K562 (cell line): ENCODE measurements around the gene TSPAN1. TPM values are rescaled to one million over a fixed set of nuclear protein-coding genes. Genes with fewer than 3 reads are reported as not detected.

Experiments used
- ATAC-seq: fragments of 200-7000 bp; cut with Tn5 transposase; 3 replicates; pipeline ENCODE4 v1.9.1; 2020; ENCODE audit warnings: moderate library complexity
- BruUV-seq: library from RNA; stranded (reverse); fragments of 400-500 nt; replicated peaks from 2 replicates; lab custom pipeline; 2021; lab: Mats Ljungman, UMichigan
- CTCF ChIA-PET: fragments of 300-600 bp; formaldehyde crosslinking; extraction: SDS; loops from one replicate; lab custom pipeline; 2021; ENCODE audit warnings: low intra/inter-chr PET ratio; lab: Yijun Ruan, JAX
- POLR2A ChIA-PET: fragments of 300-600, 350-650 bp; sonication (Branson Sonifier 250); formaldehyde crosslinking; extraction: SDS; loops from one replicate; lab custom pipeline; 2021; ENCODE audit warnings: antibody characterized with exemption, inconsistent platforms; lab: Yijun Ruan, JAX
- DNase-seq, 4 experiments: peaks; one replicate each; pipeline versions ENCODE4 v3.0.0 to v3.0.0-alpha.2; 2011 to 2018; ENCODE audit warnings: low spot score in 3 of 4, mixed read lengths in 3 of 4; ENCODE audit errors: extremely low read depth in 1 of 4
- FAIRE-seq: peaks from 2 replicates; lab custom pipeline; 2011; peaks lifted over from hg19 to GRCh38; lab: Jason Lieb, UNC
- H2AFZ ChIP-seq: 2 replicates; pipeline ENCODE4 v1.6.0; 2011; ENCODE audit warnings: low read depth, low read length, control low read depth, inconsistent platforms
- H3K27ac ChIP-seq: fragments of 200-600 bp; 3 replicates; pipeline ENCODE4 v1.8.0; 2011; ENCODE audit warnings: low read depth, mild to moderate bottlenecking, control low read depth, inconsistent platforms, low read length, moderate library complexity, mixed read lengths; ENCODE audit errors: extremely low read depth
- H3K27me3 ChIP-seq, 2 experiments: fragments of 300-600 bp in 1 of 2; 2 replicates in 1 of 2; 3 replicates in 1 of 2; pipeline versions ENCODE4 v1.6.0 to v1.8.0; 2011; ENCODE audit warnings: inconsistent platforms in 2 of 2, low read length in 2 of 2, mild to moderate bottlenecking in 1 of 2, mixed read lengths in 1 of 2, moderate library complexity in 1 of 2; ENCODE audit not compliant: control insufficient read depth in 2 of 2, insufficient read depth in 2 of 2
- H3K36me3 ChIP-seq: fragments of 300-600 bp; 3 replicates; pipeline ENCODE4 v1.8.0; 2011; ENCODE audit warnings: mild to moderate bottlenecking, low read length, inconsistent platforms; ENCODE audit not compliant: control insufficient read depth, insufficient read depth
- H3K4me1 ChIP-seq, 2 experiments: fragments of 200-600 bp in 1 of 2; replicated peaks in 1 of 2; 2 replicates in 1 of 2; 3 replicates in 1 of 2; pipeline versions ENCODE4 v1.5.1 to v1.8.0; 2011; ENCODE audit warnings: inconsistent platforms in 2 of 2, low read length in 2 of 2, mild to moderate bottlenecking in 1 of 2, mixed read lengths in 1 of 2, moderate library complexity in 1 of 2; ENCODE audit not compliant: control insufficient read depth in 2 of 2, insufficient read depth in 2 of 2
- H3K4me2 ChIP-seq: 2 replicates; pipeline ENCODE4 v1.6.1; 2011; ENCODE audit warnings: low read length, control low read depth, inconsistent platforms, mixed read lengths; ENCODE audit not compliant: insufficient read depth
- H3K4me3 ChIP-seq: fragments of 200-600 bp; sonication (generic), shearing (Covaris generic); 2 replicates; pipeline ENCODE4 v1.5.1; 2016; ENCODE audit warnings: control low read depth, inconsistent platforms
- H3K79me2 ChIP-seq: fragments of 200-600 bp; 3 replicates; pipeline ENCODE4 v1.8.0; 2011; ENCODE audit warnings: low read length, inconsistent platforms; ENCODE audit not compliant: control insufficient read depth, insufficient read depth
- H3K9ac ChIP-seq, 2 experiments: 2 replicates each; pipeline versions ENCODE4 v1.6.0 to v1.6.1; 2011; ENCODE audit warnings: low read depth in 2 of 2, low read length in 2 of 2, control low read depth in 1 of 2, inconsistent platforms in 1 of 2, mild to moderate bottlenecking in 1 of 2, mixed read lengths in 1 of 2; ENCODE audit not compliant: insufficient read depth in 1 of 2
- H3K9me1 ChIP-seq: one replicate; pipeline ENCODE4 v1.6.0; 2011; ENCODE audit warnings: inconsistent platforms, mild to moderate bottlenecking, low read length, moderate library complexity; ENCODE audit not compliant: control insufficient read depth, insufficient read depth
- H3K9me3 ChIP-seq: replicated peaks from 2 replicates; pipeline ENCODE4 v1.5.1; 2011; ENCODE audit warnings: low read depth, low read length, inconsistent platforms; ENCODE audit not compliant: control insufficient read depth, insufficient read depth
- H4K20me1 ChIP-seq: replicated peaks from 2 replicates; pipeline ENCODE4 v1.6.1; 2011; ENCODE audit warnings: low read length, inconsistent platforms, mixed read lengths; ENCODE audit not compliant: control insufficient read depth, insufficient read depth
- CBX8 ChIP-seq: fragments of 200-600 bp; sonication (generic); IDR thresholded peaks from 2 replicates; pipeline ENCODE4 v1.6.1; 2012; ENCODE audit warnings: borderline replicate concordance, mixed run types, low read depth, mild to moderate bottlenecking, moderate library complexity, mixed read lengths, low read length, control low read depth, inconsistent platforms; ENCODE audit not compliant: poor library complexity, severe bottlenecking; ENCODE audit errors: extremely low read depth
- ETV1 ChIP-seq: fragments of 450-650 bp; conservative IDR thresholded peaks from 2 replicates; pipeline ENCODE4 v1.6.1; 2016; ENCODE audit warnings: missing genetic modification characterization, control low read depth, low read depth, missing compliant biosample characterization
- ETV5 ChIP-seq: sonication (generic); formaldehyde crosslinking; IDR thresholded peaks from 2 replicates; pipeline ENCODE4 v1.4.0; 2020; ENCODE audit warnings: low read depth, mild to moderate bottlenecking, missing genetic modification reagents
- MYC ChIP-seq, 2 experiments: fragments of 250-450 bp in 1 of 2; sonication (Bioruptor Pico) in 1 of 2; IDR thresholded peaks; 2 replicates each; pipeline versions ENCODE4 v1.5.1 to v1.6.1; 2012 to 2021; ENCODE audit warnings: low read depth in 2 of 2, borderline replicate concordance in 1 of 2, improper control_type of control experiment in 1 of 2, low read length in 1 of 2, mild to moderate bottlenecking in 1 of 2, moderate library complexity in 1 of 2
- NELFE ChIP-seq: IDR thresholded peaks from 2 replicates; pipeline ENCODE4 v1.6.1; 2011; ENCODE audit warnings: mild to moderate bottlenecking; ENCODE audit not compliant: insufficient read depth, insufficient read length
- NR4A1 ChIP-seq, 2 experiments: fragments of 250-450 bp in 1 of 2; fragments of 450-650 bp in 1 of 2; sonication (Bioruptor Pico) in 1 of 2; IDR thresholded peaks; 2 replicates each; pipeline versions ENCODE4 v1.4.0 to v1.6.1; 2016 to 2020; ENCODE audit warnings: mild to moderate bottlenecking in 2 of 2, missing compliant biosample characterization in 1 of 2, missing genetic modification characterization in 1 of 2, moderate library complexity in 1 of 2
- SMAD1 ChIP-seq: fragments of 150-350 bp; IDR thresholded peaks from 2 replicates; pipeline ENCODE4 v1.6.1; 2014; ENCODE audit warnings: low read length, low read depth; ENCODE audit not compliant: partially characterized antibody
- SMARCE1 ChIP-seq: fragments of 450-650 bp; IDR thresholded peaks from 2 replicates; pipeline ENCODE4 v1.7.1; 2016; ENCODE audit warnings: mild to moderate bottlenecking
- SRSF3 ChIP-seq: fragments of 200-400 bp; formaldehyde crosslinking; IDR thresholded peaks from 2 replicates; pipeline ENCODE4 v1.6.1; 2016; ENCODE audit warnings: mild to moderate bottlenecking, low read length, moderate library complexity; ENCODE audit not compliant: insufficient read depth
- TCF3 ChIP-seq: sonication (generic); formaldehyde crosslinking; IDR thresholded peaks from 2 replicates; pipeline ENCODE4 v1.4.0; 2020; ENCODE audit warnings: mild to moderate bottlenecking, missing genetic modification reagents
- TRIM24 ChIP-seq, 2 experiments: fragments of 450-650 bp; IDR thresholded peaks; 2 replicates each; pipeline ENCODE4 v1.6.1; 2016
- ZNF224 ChIP-seq: sonication (generic); formaldehyde crosslinking; IDR thresholded peaks from 2 replicates; pipeline ENCODE4 v1.8.0; 2022; ENCODE audit warnings: mild to moderate bottlenecking, missing genetic modification reagents
- WGBS: fragments of 100-300 bp; shearing (Covaris generic); methylation state at CpG from one replicate; pipeline ENCODE4 v1.1.6; 2016; ENCODE audit warnings: low coverage, mixed read lengths; ENCODE audit not compliant: insufficient coverage; ENCODE audit errors: missing lambda C conversion rate; 5-methylcytosine and 5-hydroxymethylcytosine counted together
- in situ Hi-C: fragments of 300-500 bp; cut with MboI; formaldehyde crosslinking; loops from 4 replicates; pipeline ENCODE4 v1.15.0; 2018; ENCODE audit warnings: inconsistent platforms, mixed read lengths
- intact Hi-C: fragments of 100-400 bp; cut with micrococcal nuclease; formaldehyde crosslinking; loops from 2 replicates; pipeline ENCODE4 v1.14.2; 2022
- polyA plus RNA-seq, 8 experiments: library from polyadenylated mRNA; depleted of rRNA in 4 of 8; stranded (reverse) in 5 of 8; unstranded in 3 of 8; fragments of >200 nt; fragmentation: Nextera tagmentation in 2 of 8; fragmentation: Illumina TruSeq in 1 of 8; extraction: Ambion mirVana in 2 of 8; extraction: Trizol in 1 of 8; gene quantifications; 2 replicates each; pipeline versions ENCODE4 v1.2.1 to v1.2.3, GENCODE V29; 2011 to 2014; ENCODE audit warnings: inconsistent platforms in 1 of 8, missing spikeins in 1 of 8
- total RNA-seq, 7 experiments: library from RNA; depleted of rRNA in 6 of 7; stranded (reverse); fragments of >200 nt in 6 of 7; fragmentation: Illumina TruSeq in 2 of 7; extraction: Trizol in 2 of 7; gene quantifications; 2 replicates each; pipeline versions ENCODE4 v1.2.1 to v1.2.3, GENCODE V29; 2011 to 2021; ENCODE audit warnings: low replicate concordance in 1 of 7
- TF ChIP-seq, protein P1 (sequence below): fragments of 450-650 bp; IDR thresholded peaks from one replicate; pipeline ENCODE4 v1.6.1; 2018; ENCODE audit warnings: mild to moderate bottlenecking, moderate library complexity; ENCODE audit not compliant: partially characterized antibody
- TF ChIP-seq, protein P2 (sequence below): fragments of 250-450 bp; sonication (Bioruptor Pico); IDR thresholded peaks from 2 replicates; pipeline ENCODE4 v1.5.0; 2022; ENCODE audit warnings: mild to moderate bottlenecking

The TSPAN1 gene
- total and polyA plus RNA-seq, 9 of the 15 experiments (the other 6 are each of a cell fraction or from before 2014, with no cell fraction given) = 0.58 TPM; not detected in 8

DNA sequence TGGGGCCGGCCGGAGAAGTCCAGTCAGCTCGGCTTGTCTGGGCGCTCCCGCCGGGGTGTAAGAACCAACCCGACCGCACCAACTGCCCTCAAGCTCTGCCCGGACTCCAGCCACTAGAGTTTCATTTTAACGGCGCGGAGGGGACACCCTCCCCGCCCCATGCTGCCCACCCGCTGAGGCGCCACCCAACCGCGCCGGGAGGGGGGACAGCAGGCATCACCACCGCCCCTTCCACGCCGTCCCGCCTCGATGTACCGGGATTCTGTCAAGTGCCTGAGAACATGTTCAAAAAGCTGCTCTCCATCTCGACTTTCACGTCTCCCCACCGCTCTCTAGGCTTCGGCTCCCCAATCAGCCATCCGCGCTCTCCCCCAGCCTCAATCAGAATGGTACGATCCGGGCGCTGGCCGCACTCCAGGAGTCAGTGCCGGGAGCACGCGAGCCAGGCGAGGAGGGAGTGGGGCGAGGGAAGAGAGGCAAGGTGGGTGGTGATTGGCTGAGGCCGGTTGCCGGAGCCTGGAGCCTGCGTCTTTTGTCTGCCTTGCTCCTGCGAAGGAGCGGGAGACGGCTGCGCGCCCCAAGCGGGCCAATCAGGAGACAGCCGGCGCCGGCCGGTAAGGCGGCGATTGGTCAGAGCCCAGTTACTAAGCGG lies 42.2 kb upstream of the TSPAN1 start, which contains the start of gene PIK3R3:
Gene PIK3R3 (minus strand): TSS at position 101 of the 652 bp plus-strand sequence. CDS start 677 bp downstream, outside the sequence.
- WGBS = under 1% methylated on average over 51 of the region's 55 CpGs
- peak; percentile 99 to 100 (median 100) for DNase-seq
- H4K20me1 ChIP-seq = no peaks in the 10 kb centered on the region
- H3K9me3 ChIP-seq = no peaks in the 10 kb centered on the region; the same call in 1 of the 2 replicates
- peak within 1 kb of the TSS; percentile 80 to 96 for H3K9ac ChIP-seq
- no peaks in the 10 kb centered on the region for H3K9me1 ChIP-seq
- peak within 1 kb of the TSS; percentile 99 for H2AFZ ChIP-seq
- H3K27me3 ChIP-seq = no peaks in the 10 kb centered on the region
- peaks cover 13 to 21% of the 10 kb centered on the region in 2 experiments; a peak in 4 of 5 replicates for H3K4me1 ChIP-seq
- no peaks in the 10 kb centered on the region; the same call in 2 of the 3 replicates for H3K36me3 ChIP-seq
- BruUV-seq = no TSS peak
- intact Hi-C loops (loop anchor here (1.0 to 2.0 kb wide), 3 partner anchors 26 to 96 kb away; no protein-coding TSS in a partner anchor), in situ Hi-C loops (no loop called here)
- peak; percentile 95 for FAIRE-seq
- CTCF ChIA-PET = no interaction called here
- peak; percentile 97 for ATAC-seq
- peaks cover 19% of the 10 kb centered on the region; the same call in 2 of the 3 replicates for H3K79me2 ChIP-seq
- peak within 1 kb of the TSS; percentile 93 for H3K4me2 ChIP-seq
- POLR2A ChIA-PET = interaction anchor here (0.6 to 4.6 kb wide), 38 partner anchors 10 to 564 kb away, joined by 3 to 53 read pairs (median 5); no protein-coding TSS in a partner anchor
- H3K27ac ChIP-seq = peak within 1 kb of the TSS; percentile 95
- peak within 1 kb of the TSS; percentile 61 for H3K4me3 ChIP-seq
- TF ChIP-seq NELFE = peak; percentile 82
- TF ChIP-seq, protein P1, sequence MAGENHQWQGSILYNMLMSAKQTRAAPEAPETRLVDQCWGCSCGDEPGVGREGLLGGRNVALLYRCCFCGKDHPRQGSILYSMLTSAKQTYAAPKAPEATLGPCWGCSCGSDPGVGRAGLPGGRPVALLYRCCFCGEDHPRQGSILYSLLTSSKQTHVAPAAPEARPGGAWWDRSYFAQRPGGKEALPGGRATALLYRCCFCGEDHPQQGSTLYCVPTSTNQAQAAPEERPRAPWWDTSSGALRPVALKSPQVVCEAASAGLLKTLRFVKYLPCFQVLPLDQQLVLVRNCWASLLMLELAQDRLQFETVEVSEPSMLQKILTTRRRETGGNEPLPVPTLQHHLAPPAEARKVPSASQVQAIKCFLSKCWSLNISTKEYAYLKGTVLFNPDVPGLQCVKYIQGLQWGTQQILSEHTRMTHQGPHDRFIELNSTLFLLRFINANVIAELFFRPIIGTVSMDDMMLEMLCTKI = no peak
- TF ChIP-seq TRIM24 (IDR thresholded peaks at IDR 0.05) = peak; percentile 74 to 91
- TF ChIP-seq ETV1 (tag) = peak; percentile 93
- TF ChIP-seq SMARCE1 = peak; percentile 45
- TF ChIP-seq, protein P2, sequence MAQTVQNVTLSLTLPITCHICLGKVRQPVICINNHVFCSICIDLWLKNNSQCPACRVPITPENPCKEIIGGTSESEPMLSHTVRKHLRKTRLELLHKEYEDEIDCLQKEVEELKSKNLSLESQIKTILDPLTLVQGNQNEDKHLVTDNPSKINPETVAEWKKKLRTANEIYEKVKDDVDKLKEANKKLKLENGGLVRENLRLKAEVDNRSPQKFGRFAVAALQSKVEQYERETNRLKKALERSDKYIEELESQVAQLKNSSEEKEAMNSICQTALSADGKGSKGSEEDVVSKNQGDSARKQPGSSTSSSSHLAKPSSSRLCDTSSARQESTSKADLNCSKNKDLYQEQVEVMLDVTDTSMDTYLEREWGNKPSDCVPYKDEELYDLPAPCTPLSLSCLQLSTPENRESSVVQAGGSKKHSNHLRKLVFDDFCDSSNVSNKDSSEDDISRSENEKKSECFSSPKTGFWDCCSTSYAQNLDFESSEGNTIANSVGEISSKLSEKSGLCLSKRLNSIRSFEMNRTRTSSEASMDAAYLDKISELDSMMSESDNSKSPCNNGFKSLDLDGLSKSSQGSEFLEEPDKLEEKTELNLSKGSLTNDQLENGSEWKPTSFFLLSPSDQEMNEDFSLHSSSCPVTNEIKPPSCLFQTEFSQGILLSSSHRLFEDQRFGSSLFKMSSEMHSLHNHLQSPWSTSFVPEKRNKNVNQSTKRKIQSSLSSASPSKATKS (CRISPR knock-in tag) = no peak
- TF ChIP-seq MYC (IDR thresholded peaks at IDR 0.05; ENCODE audit: low read depth, low read length) = peak; percentile 83; the same call in 1 of the 2 replicates
- peak; percentile 77; the same call in 1 of the 2 replicates for TF ChIP-seq MYC (CRISPR knock-in tag; IDR thresholded peaks at IDR 0.05; ENCODE audit: borderline replicate concordance, low read depth)
- no peak for TF ChIP-seq CBX8
- TF ChIP-seq TCF3 = peak; percentile 52
- TF ChIP-seq NR4A1 (CRISPR knock-in tag; IDR thresholded peaks at IDR 0.05) = no peak
- TF ChIP-seq NR4A1 (tag; IDR thresholded peaks at IDR 0.05) = peak; percentile 83
- peak; percentile 55; the same call in 1 of the 2 replicates for TF ChIP-seq SRSF3
- TF ChIP-seq ETV5 (CRISPR knock-in tag) = peak; percentile 91
- peak; percentile 90 for TF ChIP-seq ZNF224 (CRISPR knock-in tag)
- peak; percentile 29 for TF ChIP-seq SMAD1
